ENCODE results near the gene RGS10.

GRCh38 chr10:119478111-119478802 is 64.3 kb downstream of the RGS10 start:
- TF ChIP-seq CTCF (IDR thresholded peaks at IDR 0.05; ENCODE audit: insufficient read depth, low read length, poor library complexity, severe bottlenecking) (no peak), EZH2phosphoT487 (conservative IDR thresholded peaks at IDR 0.05; ENCODE audit: low read length) (no peak)
